Mucosa of gallbladder (tissue), 1 donor: ENCODE measurements around the gene CTSZ. TPM values are rescaled to one million over a fixed set of nuclear protein-coding genes. Genes with fewer than 3 reads are reported as not detected.

Experiments used
- total RNA-seq: library from RNA; stranded (reverse); gene quantifications from one replicate; pipeline ENCODE4 v1.2.1, GENCODE V29; 2021
- donor health status: DM: no; HTN: no; CAD: no.

The CTSZ gene
- total RNA-seq, 1 donor from 2014 or later = 101 TPM

Other genes with a start within 250 kb of the CTSZ start
- gene GNAS-AS1, start 156.4 kb downstream of the CTSZ start, total RNA-seq = 1.6 TPM
- 801 TPM for gene GNAS, start 154.5 kb downstream of the CTSZ start, total RNA-seq
- gene NELFCD, start 26.0 kb downstream of the CTSZ start, total RNA-seq = 55.2 TPM
- 0.09 TPM for gene TUBB1, start 12.2 kb upstream of the CTSZ start, total RNA-seq
- gene ATP5F1E, start 25.1 kb upstream of the CTSZ start, total RNA-seq = 60.1 TPM
- 35.0 TPM for gene PRELID3B, start 35.5 kb upstream of the CTSZ start, total RNA-seq
- gene ZNF831, start 156.6 kb upstream of the CTSZ start, total RNA-seq = 1.4 TPM